NOMO-1 treated with DMSO at 0.1 percent for 48 hours (cell line): ENCODE results near the gene PNRC2.
A peak's percentile ranks its signal among the peaks of the same experiment; 100 is the strongest.

ENCODE experiments used
- DNase-seq: peaks from one replicate; lab custom pipeline; 2025; ENCODE audit not compliant: unreplicated experiment; lab: John Stamatoyannopoulos, UW

The PNRC2 gene

GRCh38 chr1:23959461-23960290 is at the start of gene PNRC2:
PNRC2 (plus strand) TSS chr1:23959828; CDS start chr1:23961458, 1,630 bp downstream.
- peak; percentile 92 for DNase-seq

- no peak for DNase-seq
Measured at GRCh38 chr1:23910144-23910543, 49.5 kb upstream of the PNRC2 start.

- no peak for DNase-seq
Measured at GRCh38 chr1:23910553-23911246, 48.9 kb upstream of the PNRC2 start.

GRCh38 chr1:23911921-23912320 is 47.7 kb upstream of the PNRC2 start:
- DNase-seq = peak; percentile 41

- peak; percentile 72 for DNase-seq
Measured at GRCh38 chr1:23913212-23913880, 46.3 kb upstream of the PNRC2 start, which contains the start of gene CNR2. CNR2 (minus strand) TSS chr1:23913362; CDS start chr1:23875617, 37,745 bp downstream.

- DNase-seq = no peak
Measured at GRCh38 chr1:23914921-23915320, 44.7 kb upstream of the PNRC2 start.

- DNase-seq = no peak
Measured at GRCh38 chr1:23915466-23915865, 44.2 kb upstream of the PNRC2 start.

GRCh38 chr1:23916209-23917131 is 43.2 kb upstream of the PNRC2 start:
- DNase-seq = peak; percentile 93

GRCh38 chr1:23922321-23922943 is 37.2 kb upstream of the PNRC2 start:
- no peak for DNase-seq

- no peak for DNase-seq
Measured at GRCh38 chr1:23923592-23924499, 35.8 kb upstream of the PNRC2 start.

- no peak for DNase-seq
Measured at GRCh38 chr1:23924601-23925000, 35.0 kb upstream of the PNRC2 start.

- no peak for DNase-seq
Measured at GRCh38 chr1:23925279-23925678, 34.3 kb upstream of the PNRC2 start.

GRCh38 chr1:23927097-23927496 is 32.5 kb upstream of the PNRC2 start:
- DNase-seq = no peak

GRCh38 chr1:23928789-23929188 is 30.8 kb upstream of the PNRC2 start:
- DNase-seq = no peak

GRCh38 chr1:23930270-23930669 is 29.4 kb upstream of the PNRC2 start:
- no peak for DNase-seq

GRCh38 chr1:23930861-23931490 is 28.7 kb upstream of the PNRC2 start:
- peak; percentile 54 for DNase-seq

- DNase-seq = no peak
Measured at GRCh38 chr1:23931491-23931880, 28.1 kb upstream of the PNRC2 start.

- DNase-seq = no peak
Measured at GRCh38 chr1:23936481-23937176, 23.0 kb upstream of the PNRC2 start.
